Measurements from ENCODE around the gene ABCD2. TPM values are rescaled to one million over a fixed set of nuclear protein-coding genes. Genes with fewer than 3 reads are reported as not detected.
"Not testable (repeated sequence)": the region's sequence is repeated elsewhere in the genome, so short reads cannot be mapped to it uniquely, and the experiment has no call there.

Gene ABCD2
- total RNA-seq, 2 experiments from 2014 or later, result 1.6 to 2.2 TPM

GRCh38 chr12:39572551-39572950 lies 47.1 kb downstream of the ABCD2 start:
- Mint-ChIP-seq H3K4me1 (ENCODE audit: low read depth) (no peaks in the 10 kb centered on the region), H3K4me3 (no peak overlapping the region), H3K27ac (no peak overlapping the region), H3K36me3 (ENCODE audit: low read depth) (peaks cover 81% of the 10 kb centered on the region), H3K27me3 (no peaks in the 10 kb centered on the region), H3K9me3 (peaks cover 9% of the 10 kb centered on the region)
- no peak for DNase-seq
- TF ChIP-seq, protein P1, sequence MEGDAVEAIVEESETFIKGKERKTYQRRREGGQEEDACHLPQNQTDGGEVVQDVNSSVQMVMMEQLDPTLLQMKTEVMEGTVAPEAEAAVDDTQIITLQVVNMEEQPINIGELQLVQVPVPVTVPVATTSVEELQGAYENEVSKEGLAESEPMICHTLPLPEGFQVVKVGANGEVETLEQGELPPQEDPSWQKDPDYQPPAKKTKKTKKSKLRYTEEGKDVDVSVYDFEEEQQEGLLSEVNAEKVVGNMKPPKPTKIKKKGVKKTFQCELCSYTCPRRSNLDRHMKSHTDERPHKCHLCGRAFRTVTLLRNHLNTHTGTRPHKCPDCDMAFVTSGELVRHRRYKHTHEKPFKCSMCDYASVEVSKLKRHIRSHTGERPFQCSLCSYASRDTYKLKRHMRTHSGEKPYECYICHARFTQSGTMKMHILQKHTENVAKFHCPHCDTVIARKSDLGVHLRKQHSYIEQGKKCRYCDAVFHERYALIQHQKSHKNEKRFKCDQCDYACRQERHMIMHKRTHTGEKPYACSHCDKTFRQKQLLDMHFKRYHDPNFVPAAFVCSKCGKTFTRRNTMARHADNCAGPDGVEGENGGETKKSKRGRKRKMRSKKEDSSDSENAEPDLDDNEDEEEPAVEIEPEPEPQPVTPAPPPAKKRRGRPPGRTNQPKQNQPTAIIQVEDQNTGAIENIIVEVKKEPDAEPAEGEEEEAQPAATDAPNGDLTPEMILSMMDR (IDR thresholded peaks at IDR 0.05), result no peak
- Histone ChIP-seq H3K4me3 (ENCODE audit: low read length) (no peak overlapping the region), H3K36me3 (ENCODE audit: insufficient read depth, low read length) (peaks cover 54% of the 10 kb centered on the region), H3K9me3 (ENCODE audit: control insufficient read depth in 1 of 2, insufficient read depth in 1 of 2, low read length in 2 of 2) (peaks cover 4 to 7% of the 10 kb centered on the region in 2 experiments), H3K27me3 (ENCODE audit: control insufficient read depth in 1 of 2, insufficient read depth in 2 of 2, low read length in 2 of 2) (no peaks in the 10 kb centered on the region), H3K4me1 (ENCODE audit: insufficient read depth, low read length) (no peaks in the 10 kb centered on the region), H3K27ac (ENCODE audit: low read depth in 1 of 2, low read length in 2 of 2) (no peak overlapping the region)
- CTCF ChIA-PET, result no interaction called here
- POLR2A ChIA-PET, result no interaction called here
- intact Hi-C loops (cut with DNase I, micrococcal nuclease), result no loop called here
- no peak for ATAC-seq (ENCODE audit: poor library complexity)

GRCh38 chr12:39571351-39571750 lies 48.3 kb downstream of the ABCD2 start:
- Histone ChIP-seq H3K27me3 (ENCODE audit: control insufficient read depth in 1 of 2, insufficient read depth in 2 of 2, low read length in 2 of 2) (no peaks in the 10 kb centered on the region), H3K36me3 (ENCODE audit: insufficient read depth, low read length) (peaks cover 50% of the 10 kb centered on the region), H3K4me1 (ENCODE audit: insufficient read depth, low read length) (no peaks in the 10 kb centered on the region), H3K9me3 (ENCODE audit: control insufficient read depth in 1 of 2, insufficient read depth in 1 of 2, low read length in 2 of 2) (peaks cover 4 to 7% of the 10 kb centered on the region in 2 experiments), H3K27ac (ENCODE audit: low read depth in 1 of 2, low read length in 2 of 2) (no peak overlapping the region), H3K4me3 (ENCODE audit: low read length) (no peak overlapping the region)
- H3K27me3 Mint-ChIP-seq, result no peaks in the 10 kb centered on the region
- no peak overlapping the region for H3K27ac Mint-ChIP-seq
- intact Hi-C loops (cut with DNase I, micrococcal nuclease), result no loop called here
- no peak overlapping the region for H3K4me3 Mint-ChIP-seq
- H3K9me3 Mint-ChIP-seq, result peaks cover 9% of the 10 kb centered on the region
- CTCF ChIA-PET, result no interaction called here
- TF ChIP-seq, protein P1 (IDR thresholded peaks at IDR 0.05), result no peak
- no peak for ATAC-seq (ENCODE audit: poor library complexity)
- no peak for DNase-seq
- no peaks in the 10 kb centered on the region for H3K4me1 Mint-ChIP-seq (ENCODE audit: low read depth)
- POLR2A ChIA-PET, result interaction anchor here (0.5 kb wide), 1 partner anchor 14 kb away, joined by 4 read pairs; no protein-coding TSS in a partner anchor
- H3K36me3 Mint-ChIP-seq (ENCODE audit: low read depth), result peaks cover 85% of the 10 kb centered on the region

GRCh38 chr12:39553476-39553875 lies 66.1 kb downstream of the ABCD2 start:
- Histone ChIP-seq H3K9me3 (ENCODE audit: control insufficient read depth in 1 of 2, insufficient read depth in 1 of 2, low read length in 2 of 2) (peaks cover 0 to 5% of the 10 kb centered on the region in 2 experiments), H3K27ac (ENCODE audit: low read depth in 1 of 2, low read length in 2 of 2) (no peak overlapping the region), H3K4me1 (ENCODE audit: insufficient read depth, low read length) (no peaks in the 10 kb centered on the region), H3K27me3 (ENCODE audit: control insufficient read depth in 1 of 2, insufficient read depth in 2 of 2, low read length in 2 of 2) (no peaks in the 10 kb centered on the region), H3K36me3 (ENCODE audit: insufficient read depth, low read length) (peaks cover 36% of the 10 kb centered on the region), H3K4me3 (ENCODE audit: low read length) (no peak overlapping the region)
- no peak overlapping the region for H3K4me3 Mint-ChIP-seq
- POLR2A ChIA-PET, result no interaction called here
- ATAC-seq (ENCODE audit: poor library complexity) (no peak), DNase-seq (no peak)
- H3K27ac Mint-ChIP-seq, result no peak overlapping the region
- CTCF ChIA-PET, result no interaction called here
- H3K27me3 Mint-ChIP-seq, result no peaks in the 10 kb centered on the region
- no peaks in the 10 kb centered on the region for H3K4me1 Mint-ChIP-seq (ENCODE audit: low read depth)
- TF ChIP-seq, protein P1 (IDR thresholded peaks at IDR 0.05), result no peak
- H3K36me3 Mint-ChIP-seq (ENCODE audit: low read depth), result peaks cover 58% of the 10 kb centered on the region
- H3K9me3 Mint-ChIP-seq, result peaks cover 9% of the 10 kb centered on the region
- intact Hi-C loops (cut with DNase I, micrococcal nuclease), result no loop called here

GRCh38 chr12:39544211-39544610 lies 75.4 kb downstream of the ABCD2 start:
- intact Hi-C loops (cut with DNase I, micrococcal nuclease); H3K27ac Mint-ChIP-seq; H3K27me3 ChIP-seq (ENCODE audit: control insufficient read depth in 1 of 2, insufficient read depth in 2 of 2, low read length in 2 of 2); CTCF ChIA-PET; H3K27me3 Mint-ChIP-seq; POLR2A ChIA-PET; ATAC-seq (ENCODE audit: poor library complexity); H3K9me3 Mint-ChIP-seq; H3K4me1 ChIP-seq (ENCODE audit: insufficient read depth, low read length); DNase-seq; H3K4me3 Mint-ChIP-seq; H3K36me3 ChIP-seq (ENCODE audit: insufficient read depth, low read length); H3K4me1 Mint-ChIP-seq (ENCODE audit: low read depth); H3K9me3 ChIP-seq (ENCODE audit: control insufficient read depth in 1 of 2, insufficient read depth in 1 of 2, low read length in 2 of 2); H3K36me3 Mint-ChIP-seq (ENCODE audit: low read depth); H3K4me3 ChIP-seq (ENCODE audit: low read length); H3K27ac ChIP-seq (ENCODE audit: low read depth in 1 of 2, low read length in 2 of 2): not testable (repeated sequence)

Measured in CD4-positive, alpha-beta T cell (primary cell).